GM23338 (cell line): ENCODE data around the gene CORO1C.

ENCODE experiments used
- EZH2 ChIP-seq: fragments of 200-600 bp; sonication (generic); IDR thresholded peaks from one replicate; pipeline ENCODE4 v1.8.0; 2017; ENCODE audit warnings: antibody characterized with exemption, mild to moderate bottlenecking, low read depth; ENCODE audit not compliant: unreplicated experiment
- JUNB ChIP-seq: IDR thresholded peaks from one replicate; pipeline ENCODE4 v1.6.1; 2016; ENCODE audit warnings: antibody characterized with exemption; ENCODE audit not compliant: unreplicated experiment
- TF ChIP-seq, protein P1 (sequence below), 2 experiments: fragments of 200-600 bp in 1 of 2; sonication (generic) in 1 of 2; conservative IDR thresholded peaks; 2 replicates each; pipeline versions ENCODE4 v1.5.1 to v1.6.1; 2016 to 2017; ENCODE audit warnings: antibody characterized with exemption in 2 of 2, low read depth in 2 of 2, mild to moderate bottlenecking in 2 of 2, moderate library complexity in 1 of 2
- TF ChIP-seq, protein P2 (sequence below): IDR thresholded peaks from 2 replicates; pipeline ENCODE4 v1.6.1; 2016; ENCODE audit warnings: antibody characterized with exemption

DNA sequence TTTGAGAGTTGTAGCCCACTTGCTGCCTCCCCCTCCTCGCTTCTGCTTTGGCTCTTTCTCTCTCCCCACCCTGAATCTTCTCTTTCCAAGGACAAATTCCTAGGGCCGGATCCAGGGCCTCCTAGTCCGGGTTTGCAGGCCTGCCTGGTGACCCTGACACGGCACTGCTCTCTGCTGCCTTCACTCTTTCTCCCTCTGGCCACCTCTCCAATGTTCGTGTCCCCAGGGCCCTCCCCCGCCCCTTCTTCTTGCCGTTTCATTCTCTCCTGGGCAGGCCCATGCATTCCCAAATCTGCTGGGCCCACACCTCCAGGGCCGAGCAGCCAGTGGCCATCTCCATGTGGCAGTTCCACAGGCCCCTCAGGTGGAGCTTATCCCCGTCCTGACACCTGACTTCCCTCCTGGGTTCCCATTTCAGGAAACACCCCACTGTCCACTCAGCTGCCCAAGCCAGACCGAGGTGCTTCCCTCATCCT, 34.0 kb upstream of the CORO1C start:
- TF ChIP-seq, protein P1, sequence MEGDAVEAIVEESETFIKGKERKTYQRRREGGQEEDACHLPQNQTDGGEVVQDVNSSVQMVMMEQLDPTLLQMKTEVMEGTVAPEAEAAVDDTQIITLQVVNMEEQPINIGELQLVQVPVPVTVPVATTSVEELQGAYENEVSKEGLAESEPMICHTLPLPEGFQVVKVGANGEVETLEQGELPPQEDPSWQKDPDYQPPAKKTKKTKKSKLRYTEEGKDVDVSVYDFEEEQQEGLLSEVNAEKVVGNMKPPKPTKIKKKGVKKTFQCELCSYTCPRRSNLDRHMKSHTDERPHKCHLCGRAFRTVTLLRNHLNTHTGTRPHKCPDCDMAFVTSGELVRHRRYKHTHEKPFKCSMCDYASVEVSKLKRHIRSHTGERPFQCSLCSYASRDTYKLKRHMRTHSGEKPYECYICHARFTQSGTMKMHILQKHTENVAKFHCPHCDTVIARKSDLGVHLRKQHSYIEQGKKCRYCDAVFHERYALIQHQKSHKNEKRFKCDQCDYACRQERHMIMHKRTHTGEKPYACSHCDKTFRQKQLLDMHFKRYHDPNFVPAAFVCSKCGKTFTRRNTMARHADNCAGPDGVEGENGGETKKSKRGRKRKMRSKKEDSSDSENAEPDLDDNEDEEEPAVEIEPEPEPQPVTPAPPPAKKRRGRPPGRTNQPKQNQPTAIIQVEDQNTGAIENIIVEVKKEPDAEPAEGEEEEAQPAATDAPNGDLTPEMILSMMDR (conservative IDR thresholded peaks at IDR 0.05; ENCODE audit: low read depth in 2 of 2), result no peak
- TF ChIP-seq EZH2, result no peak
- no peak for TF ChIP-seq JUNB
- TF ChIP-seq, protein P2, sequence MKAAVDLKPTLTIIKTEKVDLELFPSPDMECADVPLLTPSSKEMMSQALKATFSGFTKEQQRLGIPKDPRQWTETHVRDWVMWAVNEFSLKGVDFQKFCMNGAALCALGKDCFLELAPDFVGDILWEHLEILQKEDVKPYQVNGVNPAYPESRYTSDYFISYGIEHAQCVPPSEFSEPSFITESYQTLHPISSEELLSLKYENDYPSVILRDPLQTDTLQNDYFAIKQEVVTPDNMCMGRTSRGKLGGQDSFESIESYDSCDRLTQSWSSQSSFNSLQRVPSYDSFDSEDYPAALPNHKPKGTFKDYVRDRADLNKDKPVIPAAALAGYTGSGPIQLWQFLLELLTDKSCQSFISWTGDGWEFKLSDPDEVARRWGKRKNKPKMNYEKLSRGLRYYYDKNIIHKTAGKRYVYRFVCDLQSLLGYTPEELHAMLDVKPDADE, result no peak
